GM12801 (cell line): Measurements from ENCODE around the gene CERS1.

ENCODE experiments used
- TF ChIP-seq, protein P1 (sequence below): IDR thresholded peaks from one replicate; pipeline ENCODE4 v1.5.1; 2011; ENCODE audit warnings: control low read depth; ENCODE audit not compliant: insufficient read length; ENCODE audit errors: extremely low read depth

Gene CERS1

DNA sequence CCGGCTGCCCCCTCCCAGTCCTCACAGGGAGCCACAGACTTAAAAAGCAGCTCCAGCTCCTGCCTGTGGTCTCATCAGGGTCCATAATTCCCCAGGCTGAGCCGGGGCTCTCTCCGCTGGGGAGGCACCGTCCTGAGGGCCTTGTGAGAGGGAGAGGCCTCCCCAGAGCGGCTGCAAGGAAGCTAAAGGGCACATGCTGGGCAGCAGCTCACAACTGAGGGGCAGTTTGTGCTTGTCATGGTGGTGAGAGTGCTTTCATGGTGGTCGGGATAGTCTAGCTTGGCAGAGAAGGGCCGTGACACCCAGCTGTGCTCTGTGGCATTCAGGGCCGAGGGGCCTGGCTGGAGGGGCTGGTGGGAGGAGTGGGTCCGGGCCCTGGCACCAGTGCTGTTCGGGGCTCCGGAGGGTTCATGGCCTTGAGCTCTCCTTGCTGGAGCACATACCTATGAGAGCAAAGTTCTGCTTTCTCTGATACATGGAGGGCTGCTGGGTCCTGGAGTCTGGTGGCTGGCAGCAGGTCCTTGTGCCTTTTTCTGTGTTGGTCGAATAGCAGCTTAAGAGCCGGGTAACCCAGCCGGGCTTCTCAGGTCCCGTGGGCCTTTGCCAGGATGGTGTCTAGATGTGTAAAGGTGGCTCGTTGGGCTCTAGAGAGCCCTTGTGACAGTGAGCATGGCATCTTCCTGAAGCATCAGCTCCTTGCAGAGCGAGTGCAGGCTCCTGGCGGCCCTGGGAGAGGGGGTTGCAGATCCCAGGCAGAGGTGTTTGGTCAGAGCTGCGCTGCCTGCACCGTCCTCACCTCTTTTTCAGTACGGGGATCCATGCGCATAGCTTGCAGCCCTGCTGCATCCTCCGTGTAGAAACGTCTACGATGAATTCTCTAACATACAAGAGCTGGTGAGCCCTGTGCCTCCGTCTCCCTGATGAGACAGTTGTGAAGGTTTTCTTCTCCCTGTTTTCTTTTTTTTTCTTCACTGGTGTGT, 55.4 kb downstream of the CERS1 start:
- TF ChIP-seq, protein P1, sequence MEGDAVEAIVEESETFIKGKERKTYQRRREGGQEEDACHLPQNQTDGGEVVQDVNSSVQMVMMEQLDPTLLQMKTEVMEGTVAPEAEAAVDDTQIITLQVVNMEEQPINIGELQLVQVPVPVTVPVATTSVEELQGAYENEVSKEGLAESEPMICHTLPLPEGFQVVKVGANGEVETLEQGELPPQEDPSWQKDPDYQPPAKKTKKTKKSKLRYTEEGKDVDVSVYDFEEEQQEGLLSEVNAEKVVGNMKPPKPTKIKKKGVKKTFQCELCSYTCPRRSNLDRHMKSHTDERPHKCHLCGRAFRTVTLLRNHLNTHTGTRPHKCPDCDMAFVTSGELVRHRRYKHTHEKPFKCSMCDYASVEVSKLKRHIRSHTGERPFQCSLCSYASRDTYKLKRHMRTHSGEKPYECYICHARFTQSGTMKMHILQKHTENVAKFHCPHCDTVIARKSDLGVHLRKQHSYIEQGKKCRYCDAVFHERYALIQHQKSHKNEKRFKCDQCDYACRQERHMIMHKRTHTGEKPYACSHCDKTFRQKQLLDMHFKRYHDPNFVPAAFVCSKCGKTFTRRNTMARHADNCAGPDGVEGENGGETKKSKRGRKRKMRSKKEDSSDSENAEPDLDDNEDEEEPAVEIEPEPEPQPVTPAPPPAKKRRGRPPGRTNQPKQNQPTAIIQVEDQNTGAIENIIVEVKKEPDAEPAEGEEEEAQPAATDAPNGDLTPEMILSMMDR, result no peak

DNA sequence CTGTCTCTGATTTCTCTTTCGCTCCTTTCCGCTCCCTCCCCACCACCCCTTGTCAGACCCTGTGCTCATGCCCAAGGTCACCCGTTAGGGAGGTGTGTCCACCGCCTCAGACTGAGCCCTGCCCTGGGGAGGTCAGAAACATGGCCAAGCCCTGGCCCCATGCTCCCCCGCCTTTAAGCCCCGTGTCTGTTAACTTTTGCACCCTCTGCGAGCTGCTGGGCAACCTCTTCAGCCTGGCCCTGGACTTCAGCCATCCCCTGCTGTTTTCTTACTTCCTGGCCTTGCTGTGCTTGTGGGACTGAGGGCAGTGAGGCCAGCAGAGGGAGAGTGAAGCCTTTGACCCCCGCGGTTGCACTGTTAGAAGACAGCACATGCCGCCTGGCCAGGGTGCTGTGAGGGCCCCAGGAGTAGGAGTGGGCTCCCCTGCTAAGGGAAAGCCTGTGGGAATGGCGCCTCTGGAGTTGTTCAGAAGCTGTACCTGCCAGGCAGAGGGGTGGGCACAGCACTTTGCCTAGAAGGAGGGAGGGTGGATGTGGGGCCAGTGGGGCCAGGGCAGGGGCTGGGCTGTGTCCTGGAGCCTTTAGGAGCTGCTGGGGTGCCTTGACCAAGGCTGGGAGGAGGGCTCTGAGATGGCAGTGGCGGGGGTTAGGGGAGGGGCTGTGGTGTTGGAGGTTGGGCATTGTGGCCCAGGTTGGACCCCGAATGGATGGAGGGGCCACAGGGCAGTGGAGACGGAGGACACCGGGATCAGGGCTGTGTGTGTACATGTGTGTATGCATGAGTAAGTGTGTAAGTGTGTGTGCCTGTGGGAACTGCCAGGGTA, 56.3 kb downstream of the CERS1 start:
- TF ChIP-seq, protein P1, result no peak

DNA sequence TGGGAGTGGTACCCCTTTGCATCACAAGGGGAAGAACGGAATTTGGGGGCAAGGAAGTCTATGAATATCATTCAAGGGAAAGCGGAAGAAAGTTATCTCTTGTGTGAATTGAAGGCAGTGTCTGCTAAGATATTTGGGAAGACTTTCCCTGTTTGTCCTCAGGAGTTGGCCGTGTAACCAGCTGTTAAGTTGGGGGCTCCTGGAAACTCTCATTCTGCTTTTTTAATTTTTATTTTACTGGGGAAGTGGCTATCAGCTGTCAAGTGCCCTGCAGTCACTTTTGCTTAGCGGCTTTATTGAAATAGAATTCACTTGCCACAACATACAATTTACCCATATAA, 61.3 kb downstream of the CERS1 start:
- TF ChIP-seq, protein P1, result no peak

DNA sequence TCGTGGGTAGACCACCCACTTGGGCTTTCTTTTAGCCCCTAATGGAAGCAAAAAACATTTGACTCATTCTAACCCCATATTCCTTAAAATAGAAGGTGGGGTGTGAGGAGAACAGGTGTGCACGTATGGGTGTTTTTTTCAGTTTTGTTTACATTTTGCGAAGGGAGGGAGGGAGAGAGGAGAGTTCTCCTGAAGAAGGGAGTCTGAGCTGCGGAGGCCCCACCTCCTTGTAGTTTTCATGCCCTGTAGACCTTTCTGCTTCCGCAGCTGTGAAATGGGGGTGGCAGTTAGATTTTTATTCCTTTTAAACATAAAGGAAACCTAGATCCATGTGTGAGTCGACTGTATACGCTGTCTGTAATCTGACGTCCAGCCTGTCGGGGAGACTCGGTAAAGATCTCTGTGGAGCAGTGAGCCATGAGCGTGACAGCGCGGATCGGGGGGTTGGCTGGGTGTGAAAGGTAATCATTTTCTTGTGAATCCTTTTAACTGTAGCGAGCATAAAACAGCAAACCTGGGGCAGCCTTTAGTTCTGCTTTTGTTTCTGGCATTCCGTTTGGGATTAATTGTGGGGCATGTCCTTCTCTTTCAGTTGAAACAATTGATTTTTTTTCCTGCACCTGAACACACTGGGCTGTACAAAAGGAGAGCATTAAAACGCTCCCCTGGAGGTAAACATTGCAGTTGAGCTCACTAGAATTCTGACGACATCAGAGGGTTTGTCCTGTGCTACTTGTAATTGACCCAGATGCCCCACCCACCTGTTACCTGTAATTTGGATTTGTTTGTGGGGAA, 61.9 kb downstream of the CERS1 start:
- TF ChIP-seq, protein P1, result no peak

DNA sequence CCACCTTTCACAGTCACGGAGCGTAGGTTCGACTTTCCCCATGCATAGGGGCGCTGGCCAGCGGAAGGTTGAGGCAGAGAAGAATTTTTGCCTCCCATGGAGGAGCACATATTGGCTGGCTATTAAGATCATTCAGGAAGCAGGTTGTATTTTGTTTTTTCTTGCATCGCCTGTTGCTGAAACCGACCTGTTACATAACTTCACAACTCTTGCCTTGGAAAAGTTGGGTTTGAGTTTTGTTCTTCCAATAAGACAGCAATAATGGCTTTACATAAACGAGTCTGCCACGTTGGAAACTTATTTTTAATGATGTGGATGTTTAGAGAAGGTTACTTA, 62.8 kb downstream of the CERS1 start:
- TF ChIP-seq, protein P1, result no peak

DNA sequence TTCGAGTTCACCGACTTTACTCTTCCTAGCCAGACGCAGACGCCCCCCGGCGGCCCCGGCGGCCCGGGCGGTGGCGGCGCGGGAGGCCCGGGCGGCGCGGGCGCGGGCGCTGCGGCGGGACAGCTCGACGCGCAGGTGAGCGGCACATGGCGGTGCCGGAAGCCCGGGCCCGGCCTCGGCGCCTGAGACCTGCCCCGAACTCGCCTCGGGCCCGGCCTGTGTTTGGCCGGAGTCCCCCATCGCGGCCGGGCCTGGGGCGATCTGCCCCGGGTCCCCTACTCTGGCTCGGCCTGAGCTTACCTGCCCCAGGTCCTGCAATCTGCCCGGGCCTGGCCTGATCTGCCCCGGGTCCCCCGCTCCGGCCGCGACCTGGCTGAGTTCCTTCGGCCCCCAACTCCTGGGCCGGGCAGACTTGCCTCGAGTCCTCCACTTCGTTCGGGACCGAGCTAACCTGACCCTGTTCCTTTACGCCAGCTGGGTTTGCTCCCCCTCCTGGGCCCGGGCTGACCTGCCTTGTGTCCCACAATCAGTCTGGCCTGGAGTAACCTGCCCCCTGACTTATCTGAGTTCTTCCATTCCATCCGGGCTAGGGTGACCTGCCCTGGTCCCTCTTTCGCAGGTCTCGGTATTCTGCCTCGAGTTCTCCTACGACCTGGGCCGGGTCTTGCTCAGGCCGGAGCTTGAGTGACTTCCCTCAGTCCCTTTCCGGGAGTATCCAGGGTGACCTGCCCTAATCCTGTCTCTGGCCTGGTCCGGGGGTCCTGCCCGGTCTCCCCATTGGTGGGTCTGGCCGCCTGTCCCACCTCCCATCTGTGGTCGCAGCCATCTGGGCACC, 63.4 kb downstream of the CERS1 start:
- TF ChIP-seq, protein P1, result no peak
